ENCODE data around the gene NMNAT2.

GRCh38 chr1:183388735-183389134 is 29.4 kb downstream of the NMNAT2 start:
- TF ChIP-seq, protein P1, sequence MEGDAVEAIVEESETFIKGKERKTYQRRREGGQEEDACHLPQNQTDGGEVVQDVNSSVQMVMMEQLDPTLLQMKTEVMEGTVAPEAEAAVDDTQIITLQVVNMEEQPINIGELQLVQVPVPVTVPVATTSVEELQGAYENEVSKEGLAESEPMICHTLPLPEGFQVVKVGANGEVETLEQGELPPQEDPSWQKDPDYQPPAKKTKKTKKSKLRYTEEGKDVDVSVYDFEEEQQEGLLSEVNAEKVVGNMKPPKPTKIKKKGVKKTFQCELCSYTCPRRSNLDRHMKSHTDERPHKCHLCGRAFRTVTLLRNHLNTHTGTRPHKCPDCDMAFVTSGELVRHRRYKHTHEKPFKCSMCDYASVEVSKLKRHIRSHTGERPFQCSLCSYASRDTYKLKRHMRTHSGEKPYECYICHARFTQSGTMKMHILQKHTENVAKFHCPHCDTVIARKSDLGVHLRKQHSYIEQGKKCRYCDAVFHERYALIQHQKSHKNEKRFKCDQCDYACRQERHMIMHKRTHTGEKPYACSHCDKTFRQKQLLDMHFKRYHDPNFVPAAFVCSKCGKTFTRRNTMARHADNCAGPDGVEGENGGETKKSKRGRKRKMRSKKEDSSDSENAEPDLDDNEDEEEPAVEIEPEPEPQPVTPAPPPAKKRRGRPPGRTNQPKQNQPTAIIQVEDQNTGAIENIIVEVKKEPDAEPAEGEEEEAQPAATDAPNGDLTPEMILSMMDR (IDR thresholded peaks at IDR 0.05; ENCODE audit: extremely low read depth in 1 of 2, insufficient read depth in 1 of 2, low read depth in 1 of 2, low read length in 2 of 2), result no peak
- TF ChIP-seq POLR2A (IDR thresholded peaks at IDR 0.05; ENCODE audit: low read depth, low read length), result no peak
- TF ChIP-seq MAX (IDR thresholded peaks at IDR 0.05; ENCODE audit: insufficient read depth, insufficient read length), result no peak
